Globus pallidus (tissue), 1 donor: ENCODE results near the gene PDE11A.
A peak's percentile ranks its signal among the peaks of the same experiment; 100 is the strongest.

Experiments used
- DNase-seq: peaks from one replicate; pipeline ENCODE4 v3.0.0-alpha.2; 2015; ENCODE audit warnings: low spot score

PDE11A gene

GRCh38 chr2:177923323-177923722 lies 149.3 kb downstream of the PDE11A start:
- no peak for DNase-seq

- DNase-seq: no peak
Observed at GRCh38 chr2:177921726-177922125, 150.9 kb downstream of the PDE11A start.

DNA sequence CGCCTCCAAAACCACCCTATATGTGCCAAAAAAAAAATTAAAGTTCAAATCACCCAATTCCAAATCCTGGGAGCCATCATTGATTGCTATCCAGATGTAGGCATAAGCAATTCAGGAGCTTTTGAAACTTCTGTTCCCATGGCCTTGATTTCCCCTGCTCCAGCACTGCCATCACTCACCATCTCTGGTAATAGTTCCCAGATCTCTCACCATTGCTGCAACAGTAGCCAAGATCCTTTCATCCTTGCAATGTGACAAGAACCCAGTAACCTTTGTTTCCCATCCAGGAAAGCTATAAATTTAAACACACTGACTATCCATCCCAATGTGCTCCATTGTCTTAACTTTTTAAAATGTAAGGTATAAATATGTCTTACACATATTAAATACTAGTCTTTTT lies 155.4 kb downstream of the PDE11A start:
- DNase-seq: no peak

DNA sequence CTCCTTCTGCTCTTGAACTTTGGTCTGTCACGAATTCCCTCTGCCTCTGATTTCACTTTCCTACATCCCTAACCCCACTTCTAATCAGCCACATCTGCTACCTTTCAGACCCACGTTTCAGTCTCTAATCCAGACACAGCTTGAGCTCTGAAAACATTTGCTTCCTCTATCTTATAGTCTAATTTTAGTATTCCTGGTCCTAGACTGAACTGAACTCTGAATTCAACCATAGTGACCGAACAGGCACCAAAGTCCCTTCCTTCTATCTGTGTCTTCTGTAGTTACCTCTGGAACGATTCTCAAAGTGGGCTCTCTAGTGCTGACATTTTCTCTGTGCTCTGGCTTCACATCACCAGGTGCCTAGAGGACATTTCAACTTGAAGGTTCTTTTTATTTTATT lies 156.2 kb downstream of the PDE11A start:
- DNase-seq: no peak

DNA sequence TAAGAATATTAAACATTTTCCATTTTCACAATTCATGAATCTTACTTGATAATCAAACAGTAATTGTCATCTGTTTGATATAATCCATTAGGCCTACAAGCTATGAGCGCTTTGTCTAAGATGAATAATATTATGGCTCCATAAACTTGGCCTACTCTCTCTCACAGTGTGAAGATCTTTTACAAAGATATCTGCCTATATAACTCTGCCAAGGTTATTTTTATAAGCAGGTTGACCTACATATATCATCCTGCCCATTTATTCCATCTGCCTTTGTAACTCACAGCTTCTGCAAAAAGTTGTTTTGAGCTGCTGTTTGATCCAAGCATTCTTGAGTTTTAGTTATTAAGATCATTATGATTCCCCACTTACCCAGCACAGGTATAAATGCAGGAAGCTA lies 158.3 kb downstream of the PDE11A start:
- DNase-seq: no peak

DNA sequence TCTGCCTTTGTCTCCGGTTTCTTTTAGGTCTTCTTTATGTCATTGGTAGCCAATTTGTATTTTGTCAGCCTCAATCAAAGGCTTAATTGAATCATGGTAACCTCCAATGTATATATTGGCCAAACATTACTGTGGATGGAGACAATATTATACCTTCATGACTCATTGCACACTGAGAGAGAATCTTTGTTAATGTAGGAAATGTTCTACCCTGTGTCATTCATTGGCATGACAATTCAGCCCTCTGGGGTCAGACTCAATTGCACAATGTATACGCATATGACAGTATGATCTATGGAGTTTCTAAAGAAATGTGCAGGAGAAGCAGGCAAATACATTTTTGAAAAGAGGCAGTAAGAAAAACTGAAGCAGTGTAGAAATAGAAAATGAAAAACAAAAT lies 162.6 kb downstream of the PDE11A start:
- DNase-seq: no peak

GRCh38 chr2:177908824-177909223 lies 163.8 kb downstream of the PDE11A start:
- DNase-seq: no peak

DNA sequence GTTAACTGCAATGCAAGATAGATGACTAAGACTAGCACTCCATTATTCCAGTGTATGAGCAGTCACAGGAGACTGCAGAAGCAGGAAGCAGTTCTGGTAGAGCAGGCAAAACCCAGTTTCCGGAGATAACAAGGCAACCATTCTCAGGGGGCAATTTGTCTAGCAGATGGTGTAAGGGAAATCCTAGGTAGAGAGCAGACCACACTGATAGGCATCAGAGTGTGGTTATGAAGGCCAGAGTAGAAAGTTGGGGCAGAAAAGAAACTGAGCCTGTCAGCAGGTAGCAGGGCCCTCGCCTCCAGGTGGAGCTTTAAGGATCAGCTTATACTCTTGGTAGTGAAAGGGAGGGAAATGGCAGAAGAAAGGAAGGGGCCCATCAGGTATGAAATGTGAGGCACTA lies 164.4 kb downstream of the PDE11A start:
- no peak for DNase-seq

DNA sequence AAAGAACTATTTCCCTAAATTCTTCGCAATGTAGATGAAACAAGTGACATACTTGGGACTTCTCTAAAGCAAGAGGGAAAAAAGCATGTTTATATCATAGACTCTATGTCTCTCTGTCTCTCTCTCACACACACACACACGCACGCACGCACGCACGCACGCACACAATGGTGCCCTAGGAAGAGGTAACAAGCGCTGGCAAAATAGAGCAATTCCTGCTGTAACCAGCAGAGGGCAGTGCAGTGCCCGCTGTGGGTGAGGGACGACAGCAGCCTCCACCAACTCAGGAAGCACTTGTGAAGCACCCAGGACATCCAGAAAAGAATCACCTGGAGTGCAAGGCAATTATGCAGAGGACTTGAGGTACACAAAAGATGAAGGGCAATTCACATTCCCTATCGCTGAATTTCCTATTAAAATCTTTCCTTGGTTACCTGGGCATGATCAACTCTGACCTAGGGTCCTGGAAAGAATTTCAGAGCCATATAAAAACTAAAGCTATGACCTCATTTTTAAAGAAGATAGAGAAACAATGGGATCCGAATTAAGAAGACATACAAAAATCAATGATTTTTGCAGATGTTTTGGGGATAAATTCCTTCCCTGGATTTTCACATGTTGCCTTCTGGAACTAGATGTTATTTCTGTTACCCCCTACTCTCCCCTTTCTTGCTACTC lies 166.4 kb downstream of the PDE11A start:
- peak; percentile 43 for DNase-seq

GRCh38 chr2:177905640-177906039 lies 166.9 kb downstream of the PDE11A start:
- no peak for DNase-seq

DNA sequence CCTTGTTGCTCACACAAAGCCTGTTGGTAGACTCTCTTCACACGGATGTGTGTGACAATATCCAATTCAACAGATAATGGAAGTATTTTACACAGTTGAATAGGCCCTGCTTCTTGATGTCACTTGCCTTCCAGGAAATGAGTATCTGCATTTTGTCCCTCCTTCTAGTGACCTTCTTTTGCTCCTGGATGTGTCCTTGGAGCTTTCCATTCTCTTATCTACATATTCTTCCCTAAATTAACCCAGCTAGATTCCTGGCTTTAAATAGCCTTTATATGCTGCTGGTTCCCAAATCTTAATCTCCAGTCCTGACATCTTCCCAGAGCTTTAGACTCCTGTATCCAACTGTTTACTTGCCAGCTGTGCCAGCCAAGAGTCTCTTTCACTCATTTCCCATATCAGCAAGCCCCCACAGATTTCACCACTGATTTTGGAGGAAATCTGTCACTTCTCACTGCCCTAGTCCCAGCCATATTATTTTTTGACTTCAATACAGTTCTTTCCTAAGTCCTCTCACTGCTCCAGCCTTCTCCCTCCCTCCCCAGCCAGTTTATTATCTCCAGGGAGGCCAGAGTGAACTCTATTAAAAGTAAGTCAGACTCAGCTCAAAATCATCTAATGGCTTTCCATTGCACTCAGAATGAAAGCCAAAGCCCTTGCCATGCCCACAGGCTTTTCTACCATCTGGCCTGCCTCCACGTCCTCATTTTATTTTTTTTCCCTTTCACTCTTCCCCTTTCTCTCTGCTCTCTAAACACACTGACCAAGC lies 170.0 kb downstream of the PDE11A start:
- DNase-seq: no peak

GRCh38 chr2:177900082-177900481 lies 172.5 kb downstream of the PDE11A start:
- no peak for DNase-seq

GRCh38 chr2:177897278-177897677 lies 175.3 kb downstream of the PDE11A start:
- DNase-seq: no peak

DNA sequence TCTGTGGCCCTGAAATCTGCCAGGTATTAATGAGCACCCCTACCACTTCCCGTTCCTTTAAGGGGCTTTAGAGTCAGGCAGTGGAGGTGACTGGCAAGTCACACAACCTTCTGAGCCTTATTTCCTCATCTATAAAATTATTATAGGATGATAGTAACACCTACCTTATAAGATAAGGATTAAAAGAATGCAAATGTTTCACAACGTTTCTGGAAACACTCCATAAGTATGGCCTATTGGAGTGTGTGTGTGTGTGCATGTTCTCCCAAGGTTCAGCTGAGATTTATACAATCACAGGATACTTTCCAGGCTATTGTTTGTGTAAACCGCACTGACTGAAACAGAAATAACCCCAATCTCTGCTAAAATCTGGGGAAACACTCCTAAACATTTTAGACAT lies 176.0 kb downstream of the PDE11A start:
- DNase-seq: no peak

GRCh38 chr2:177894546-177894945 lies 178.0 kb downstream of the PDE11A start:
- no peak for DNase-seq

GRCh38 chr2:177893880-177894279 lies 178.7 kb downstream of the PDE11A start:
- no peak for DNase-seq

GRCh38 chr2:177891533-177891932 lies 181.0 kb downstream of the PDE11A start:
- no peak for DNase-seq

DNA sequence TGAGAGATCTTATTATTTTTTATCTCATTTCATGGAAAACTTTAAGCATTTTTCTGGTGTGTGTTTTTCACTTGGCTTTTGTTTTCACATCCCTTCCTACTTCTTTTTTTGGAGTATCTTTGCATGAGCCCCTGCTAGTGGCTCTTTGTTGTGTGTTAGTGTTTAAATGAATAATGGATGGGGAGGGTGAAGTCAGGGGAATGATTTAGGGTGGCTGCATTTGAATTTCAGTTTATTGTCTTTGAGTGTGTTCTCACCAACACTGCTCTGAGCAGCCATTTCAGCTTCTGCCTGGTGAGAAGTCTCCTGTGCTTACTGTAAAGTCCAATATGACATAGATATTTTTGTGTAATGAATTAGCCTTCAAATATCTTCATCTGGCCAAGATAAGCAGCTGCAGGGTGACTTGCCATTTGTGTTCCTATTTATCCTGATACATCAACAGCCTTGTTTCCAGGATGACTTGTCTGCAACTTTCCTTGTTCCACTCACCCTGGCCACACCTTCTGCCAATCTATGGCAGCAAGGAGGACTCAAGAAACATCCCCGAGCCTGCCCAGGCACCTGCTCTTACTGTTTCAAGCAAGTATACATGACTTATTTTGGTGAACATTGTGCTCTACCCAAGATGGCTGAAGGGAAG lies 182.6 kb downstream of the PDE11A start:
- DNase-seq: no peak

DNA sequence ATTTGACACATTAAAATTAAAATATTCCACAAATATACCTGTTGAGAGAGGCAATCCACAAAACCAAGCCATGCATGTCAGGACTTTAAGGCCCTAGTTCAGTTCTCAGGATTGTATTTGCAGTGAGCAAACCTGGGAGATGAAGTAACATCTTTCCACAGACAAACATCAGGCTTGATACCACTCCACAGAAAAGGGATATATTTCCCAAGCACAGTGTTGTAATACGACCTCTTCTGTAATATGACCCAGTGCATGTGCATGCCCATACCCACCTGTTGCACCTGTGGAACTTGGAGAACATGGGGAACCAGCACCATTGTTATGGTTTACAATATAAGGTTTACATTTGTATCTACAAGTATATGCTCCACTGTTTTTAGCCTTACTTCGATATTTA lies 184.0 kb downstream of the PDE11A start:
- DNase-seq: no peak

- no peak for DNase-seq
Observed at GRCh38 chr2:177887722-177888121, 184.9 kb downstream of the PDE11A start.

DNA sequence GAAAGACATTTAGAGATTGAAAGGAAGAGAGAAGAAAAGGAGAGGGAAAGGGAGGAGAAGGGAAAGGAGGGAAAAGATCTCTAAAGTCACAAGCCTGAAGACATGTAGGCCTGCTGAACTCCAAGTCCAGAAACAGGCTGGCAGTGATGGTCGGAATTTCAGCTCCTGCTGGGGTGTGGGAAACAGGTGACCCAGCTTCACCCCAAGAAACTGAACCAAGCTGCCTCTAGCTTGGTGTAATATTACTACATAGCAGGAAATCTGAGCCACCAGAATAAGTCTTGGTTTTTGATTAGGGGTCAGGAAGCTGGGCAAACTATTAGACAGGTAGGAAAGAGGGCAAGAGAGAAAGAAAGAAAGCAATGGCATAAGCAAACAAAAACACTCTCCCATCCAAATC lies 185.8 kb downstream of the PDE11A start:
- DNase-seq: no peak

- no peak for DNase-seq
Observed at GRCh38 chr2:177885828-177886466, 186.6 kb downstream of the PDE11A start.

DNA sequence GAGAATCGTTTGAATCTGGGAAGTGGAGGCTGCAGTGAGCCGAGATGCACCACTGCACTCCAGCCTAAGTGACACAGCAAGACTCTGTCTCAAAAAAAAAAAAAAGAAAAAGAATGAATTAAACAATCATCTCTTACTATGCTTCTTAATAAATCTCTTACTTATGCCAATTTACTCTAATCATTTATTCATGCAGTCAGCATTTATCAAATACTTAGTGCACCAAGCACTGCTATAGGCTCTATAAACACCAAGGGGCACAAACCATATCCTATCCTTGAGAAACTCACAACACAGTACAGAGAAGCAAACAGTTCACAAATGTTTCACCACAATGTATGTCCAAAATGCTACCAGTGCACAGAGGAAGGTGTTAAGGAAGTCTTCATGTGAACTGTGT lies 189.4 kb downstream of the PDE11A start:
- DNase-seq: no peak
